Chondrocyte (in vitro differentiated cells): Measurements from ENCODE around the gene NUTF2. TPM values are rescaled to one million over a fixed set of nuclear protein-coding genes. Genes with fewer than 3 reads are reported as not detected.

ENCODE experiments used
- DNase-seq: peaks from one replicate; pipeline ENCODE4 v3.0.0; 2021; ENCODE audit warnings: mixed read lengths, low spot score
- H3K27ac Mint-ChIP-seq: one replicate; pipeline ENCODE4 v1.8.0; 2021; ENCODE audit warnings: mild to moderate bottlenecking, moderate library complexity, mixed read lengths; ENCODE audit not compliant: unreplicated experiment
- H3K27me3 Mint-ChIP-seq: 2 replicates; pipeline ENCODE4 v1.8.0; 2021; ENCODE audit warnings: low read depth, mixed read lengths
- H3K36me3 Mint-ChIP-seq: 2 replicates; pipeline ENCODE4 v1.8.0; 2021; ENCODE audit warnings: low read depth, mixed read lengths
- H3K4me1 Mint-ChIP-seq: 2 replicates; pipeline ENCODE4 v1.8.0; 2021; ENCODE audit warnings: low read depth, mild to moderate bottlenecking, mixed read lengths
- H3K4me3 Mint-ChIP-seq: one replicate; pipeline ENCODE4 v1.8.0; 2021; ENCODE audit warnings: mild to moderate bottlenecking, moderate library complexity, mixed read lengths; ENCODE audit not compliant: unreplicated experiment
- H3K9me3 Mint-ChIP-seq: 2 replicates; pipeline ENCODE4 v1.8.0; 2021; ENCODE audit warnings: low read depth, mixed read lengths
- total RNA-seq: library from RNA; stranded (reverse); gene quantifications from 3 replicates; pipeline ENCODE4 v1.2.1, GENCODE V29; 2021
- TF ChIP-seq, protein P1 (sequence below): fragments of 200-600 bp; sonication (generic); IDR thresholded peaks from 2 replicates; pipeline ENCODE4 v1.5.0; 2021; ENCODE audit warnings: antibody characterized with exemption, mild to moderate bottlenecking, moderate library complexity

The NUTF2 gene
- total RNA-seq, 1 donor from 2014 or later, result 135 TPM

GRCh38 chr16:67873435-67874370 lies 27.0 kb downstream of the NUTF2 start:
- Mint-ChIP-seq H3K27ac (peak overlapping the region; percentile 94), H3K27me3 (no peaks in the 10 kb centered on the region), H3K4me3 (peak overlapping the region; percentile 87), H3K36me3 (peaks cover 23% of the 10 kb centered on the region), H3K9me3 (no peaks in the 10 kb centered on the region), H3K4me1 (peaks cover 27% of the 10 kb centered on the region)
- TF ChIP-seq, protein P1, sequence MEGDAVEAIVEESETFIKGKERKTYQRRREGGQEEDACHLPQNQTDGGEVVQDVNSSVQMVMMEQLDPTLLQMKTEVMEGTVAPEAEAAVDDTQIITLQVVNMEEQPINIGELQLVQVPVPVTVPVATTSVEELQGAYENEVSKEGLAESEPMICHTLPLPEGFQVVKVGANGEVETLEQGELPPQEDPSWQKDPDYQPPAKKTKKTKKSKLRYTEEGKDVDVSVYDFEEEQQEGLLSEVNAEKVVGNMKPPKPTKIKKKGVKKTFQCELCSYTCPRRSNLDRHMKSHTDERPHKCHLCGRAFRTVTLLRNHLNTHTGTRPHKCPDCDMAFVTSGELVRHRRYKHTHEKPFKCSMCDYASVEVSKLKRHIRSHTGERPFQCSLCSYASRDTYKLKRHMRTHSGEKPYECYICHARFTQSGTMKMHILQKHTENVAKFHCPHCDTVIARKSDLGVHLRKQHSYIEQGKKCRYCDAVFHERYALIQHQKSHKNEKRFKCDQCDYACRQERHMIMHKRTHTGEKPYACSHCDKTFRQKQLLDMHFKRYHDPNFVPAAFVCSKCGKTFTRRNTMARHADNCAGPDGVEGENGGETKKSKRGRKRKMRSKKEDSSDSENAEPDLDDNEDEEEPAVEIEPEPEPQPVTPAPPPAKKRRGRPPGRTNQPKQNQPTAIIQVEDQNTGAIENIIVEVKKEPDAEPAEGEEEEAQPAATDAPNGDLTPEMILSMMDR, result no peak
- DNase-seq, result no peak

GRCh38 chr16:67874372-67874771 lies 27.6 kb downstream of the NUTF2 start:
- peaks cover 28% of the 10 kb centered on the region for H3K36me3 Mint-ChIP-seq
- H3K27me3 Mint-ChIP-seq, result no peaks in the 10 kb centered on the region
- no peaks in the 10 kb centered on the region for H3K9me3 Mint-ChIP-seq
- TF ChIP-seq, protein P1, result no peak
- DNase-seq, result no peak
- peak overlapping the region; percentile 87 for H3K4me3 Mint-ChIP-seq
- H3K27ac Mint-ChIP-seq, result peak overlapping the region; percentile 94
- H3K4me1 Mint-ChIP-seq, result peaks cover 27% of the 10 kb centered on the region

GRCh38 chr16:67877064-67877463 lies 30.3 kb downstream of the NUTF2 start:
- Mint-ChIP-seq H3K36me3 (peaks cover 25% of the 10 kb centered on the region), H3K4me3 (no peak overlapping the region), H3K4me1 (peaks cover 27% of the 10 kb centered on the region), H3K9me3 (no peaks in the 10 kb centered on the region), H3K27ac (no peak overlapping the region), H3K27me3 (no peaks in the 10 kb centered on the region)
- TF ChIP-seq, protein P1, result no peak
- no peak for DNase-seq

- Mint-ChIP-seq H3K4me3 (no peak overlapping the region), H3K27me3 (no peaks in the 10 kb centered on the region), H3K9me3 (no peaks in the 10 kb centered on the region), H3K27ac (no peak overlapping the region), H3K36me3 (peaks cover 27% of the 10 kb centered on the region), H3K4me1 (peaks cover 21% of the 10 kb centered on the region)
- no peak for DNase-seq
- TF ChIP-seq, protein P1, result no peak
Measured at GRCh38 chr16:67878232-67878631, 31.5 kb downstream of the NUTF2 start.

GRCh38 chr16:67878846-67879245 lies 32.1 kb downstream of the NUTF2 start:
- TF ChIP-seq, protein P1, result no peak
- peaks cover 33% of the 10 kb centered on the region for H3K36me3 Mint-ChIP-seq
- H3K27me3 Mint-ChIP-seq, result no peaks in the 10 kb centered on the region
- no peaks in the 10 kb centered on the region for H3K9me3 Mint-ChIP-seq
- no peak overlapping the region for H3K4me3 Mint-ChIP-seq
- no peak for DNase-seq
- H3K27ac Mint-ChIP-seq, result no peak overlapping the region
- peaks cover 18% of the 10 kb centered on the region for H3K4me1 Mint-ChIP-seq
